Astrocyte of the cerebellum (primary cell): ENCODE data around the gene BHLHE40.

Experiments
- DNase-seq: peaks from one replicate; pipeline ENCODE4 v3.0.0-alpha.2; 2011; ENCODE audit warnings: low read depth
- H3K4me3 ChIP-seq: 2 replicates; pipeline ENCODE4 v1.5.1; 2011; ENCODE audit warnings: mild to moderate bottlenecking, low read depth, low read length, moderate library complexity
- CTCF ChIP-seq: IDR thresholded peaks from 2 replicates; pipeline ENCODE4 v1.5.1; 2012; ENCODE audit warnings: low read length, low read depth, moderate library complexity, mild to moderate bottlenecking; ENCODE audit errors: missing control alignments
- in situ Hi-C: cut with HindIII; loops from 2 replicates; pipeline ENCODE4 v1.10.0; 2017; ENCODE audit warnings: low sequenced_read_pairs

BHLHE40 gene

GRCh38 chr3:4978966-4979427 lies 240 bp upstream of the BHLHE40 start:
- peak overlapping the region; percentile 100 for H3K4me3 ChIP-seq
- no peak for TF ChIP-seq CTCF
- DNase-seq, result peak; percentile 94
- in situ Hi-C loops, result no loop called here

- TF ChIP-seq CTCF, result peak; percentile 99
- DNase-seq, result peak; percentile 89
- in situ Hi-C loops, result no loop called here
- H3K4me3 ChIP-seq, result peak overlapping the region; percentile 100
Measured at GRCh38 chr3:4980229-4981203, 1.3 kb downstream of the BHLHE40 start.

GRCh38 chr3:4981294-4981664 lies 2.0 kb downstream of the BHLHE40 start:
- in situ Hi-C loops, result no loop called here
- DNase-seq, result no peak
- TF ChIP-seq CTCF, result no peak
- H3K4me3 ChIP-seq, result peak overlapping the region; percentile 100

GRCh38 chr3:4981665-4982494 lies 2.6 kb downstream of the BHLHE40 start:
- no peak for DNase-seq
- TF ChIP-seq CTCF, result peak; percentile 52
- H3K4me3 ChIP-seq, result peak overlapping the region; percentile 100
- in situ Hi-C loops, result no loop called here

- in situ Hi-C loops, result no loop called here
- TF ChIP-seq CTCF, result no peak
- peak overlapping the region; percentile 31 for H3K4me3 ChIP-seq
- no peak for DNase-seq
Measured at GRCh38 chr3:4982773-4983738, 3.8 kb downstream of the BHLHE40 start.
